ENCODE results near the gene TRIM14. TPM values are rescaled to one million over a fixed set of nuclear protein-coding genes. Genes with fewer than 3 reads are reported as not detected.
"Not testable (repeated sequence)": the region's sequence is repeated elsewhere in the genome, so short reads cannot be mapped to it uniquely, and the experiment has no call there.

The TRIM14 gene
- total RNA-seq, 1 donor from 2014 or later = 13.8 TPM

GRCh38 chr9:98083566-98084183, 35.3 kb downstream of the TRIM14 start:
- DNase-seq (ENCODE audit: low spot score) = no peak

GRCh38 chr9:98083061-98083501, 35.9 kb downstream of the TRIM14 start:
- no peak for DNase-seq (ENCODE audit: low spot score)

- DNase-seq (ENCODE audit: low spot score) = no peak
Measured at GRCh38 chr9:98081477-98082219, 37.4 kb downstream of the TRIM14 start.

GRCh38 chr9:98080780-98081179, 38.2 kb downstream of the TRIM14 start:
- no peak for DNase-seq (ENCODE audit: low spot score)

GRCh38 chr9:98080326-98080725, 38.7 kb downstream of the TRIM14 start:
- DNase-seq (ENCODE audit: low spot score) = no peak

- no peak for DNase-seq (ENCODE audit: low spot score)
Measured at GRCh38 chr9:98078895-98079294, 40.1 kb downstream of the TRIM14 start.

GRCh38 chr9:98076514-98076890, 42.5 kb downstream of the TRIM14 start:
- not testable (repeated sequence) for DNase-seq (ENCODE audit: low spot score)

GRCh38 chr9:98075332-98075805, 43.7 kb downstream of the TRIM14 start:
- no peak for DNase-seq (ENCODE audit: low spot score)

GRCh38 chr9:98074115-98074990, 44.7 kb downstream of the TRIM14 start:
- DNase-seq (ENCODE audit: low spot score) = no peak

- no peak for DNase-seq (ENCODE audit: low spot score)
Measured at GRCh38 chr9:98071737-98072136, 47.3 kb downstream of the TRIM14 start.

GRCh38 chr9:98070704-98071103, 48.3 kb downstream of the TRIM14 start:
- DNase-seq (ENCODE audit: low spot score) = no peak

GRCh38 chr9:98069551-98069950, 49.5 kb downstream of the TRIM14 start:
- DNase-seq (ENCODE audit: low spot score) = no peak

GRCh38 chr9:98067184-98067583, 51.8 kb downstream of the TRIM14 start:
- DNase-seq (ENCODE audit: low spot score) = no peak

GRCh38 chr9:98066235-98066634, 52.8 kb downstream of the TRIM14 start:
- no peak for DNase-seq (ENCODE audit: low spot score)

- DNase-seq (ENCODE audit: low spot score) = no peak
Measured at GRCh38 chr9:98064623-98065392, 54.2 kb downstream of the TRIM14 start.

GRCh38 chr9:98062161-98062560, 56.9 kb downstream of the TRIM14 start:
- no peak for DNase-seq (ENCODE audit: low spot score)

- no peak for DNase-seq (ENCODE audit: low spot score)
Measured at GRCh38 chr9:98057138-98057799, 61.8 kb downstream of the TRIM14 start.

GRCh38 chr9:98056269-98057137, 62.5 kb downstream of the TRIM14 start, which contains the start of gene NANS:
TSS of gene NANS (plus strand) at chr9:98056732. CDS start at chr9:98056809, 77 bp downstream.
- DNase-seq (ENCODE audit: low spot score) = peak; percentile 99

- no peak for DNase-seq (ENCODE audit: low spot score)
Measured at GRCh38 chr9:98054376-98054951, 64.6 kb downstream of the TRIM14 start.

All from mesenteric fat pad (tissue), 1 donor.